Lower leg skin (tissue), 3 donors: ENCODE measurements around the gene DPYSL3.

ENCODE experiments used
- POLR2A ChIP-seq, 2 donors: fragments of 450-650 bp; IDR thresholded peaks; one replicate each; pipeline ENCODE4 v1.6.1; 2016 to 2017; ENCODE audit warnings: antibody characterized with exemption in 2 of 2, mild to moderate bottlenecking in 1 of 2, moderate library complexity in 1 of 2
- TF ChIP-seq, protein P1 (sequence below), 3 donors: fragments of 450-650 bp; IDR thresholded peaks; one replicate each; pipeline ENCODE4 v1.5.1; 2016; ENCODE audit warnings: antibody characterized with exemption in 3 of 3, mild to moderate bottlenecking in 3 of 3, moderate library complexity in 2 of 3

GRCh38 chr5:147407094-147407681 is 102.7 kb downstream of the DPYSL3 start:
- TF ChIP-seq, protein P1, sequence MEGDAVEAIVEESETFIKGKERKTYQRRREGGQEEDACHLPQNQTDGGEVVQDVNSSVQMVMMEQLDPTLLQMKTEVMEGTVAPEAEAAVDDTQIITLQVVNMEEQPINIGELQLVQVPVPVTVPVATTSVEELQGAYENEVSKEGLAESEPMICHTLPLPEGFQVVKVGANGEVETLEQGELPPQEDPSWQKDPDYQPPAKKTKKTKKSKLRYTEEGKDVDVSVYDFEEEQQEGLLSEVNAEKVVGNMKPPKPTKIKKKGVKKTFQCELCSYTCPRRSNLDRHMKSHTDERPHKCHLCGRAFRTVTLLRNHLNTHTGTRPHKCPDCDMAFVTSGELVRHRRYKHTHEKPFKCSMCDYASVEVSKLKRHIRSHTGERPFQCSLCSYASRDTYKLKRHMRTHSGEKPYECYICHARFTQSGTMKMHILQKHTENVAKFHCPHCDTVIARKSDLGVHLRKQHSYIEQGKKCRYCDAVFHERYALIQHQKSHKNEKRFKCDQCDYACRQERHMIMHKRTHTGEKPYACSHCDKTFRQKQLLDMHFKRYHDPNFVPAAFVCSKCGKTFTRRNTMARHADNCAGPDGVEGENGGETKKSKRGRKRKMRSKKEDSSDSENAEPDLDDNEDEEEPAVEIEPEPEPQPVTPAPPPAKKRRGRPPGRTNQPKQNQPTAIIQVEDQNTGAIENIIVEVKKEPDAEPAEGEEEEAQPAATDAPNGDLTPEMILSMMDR (IDR thresholded peaks at IDR 0.05) = no peak
- no peak for TF ChIP-seq POLR2A (IDR thresholded peaks at IDR 0.05)
